SK-N-SH treated with all-trans-retinoic acid at 6 μM for 48 hours (cell line): ENCODE results near the gene TIMM17B.

Experiments
- ATAC-seq: fragments of 200-7000 bp; cut with Tn5 transposase; 3 replicates; pipeline ENCODE4 v1.9.1; 2020; ENCODE audit warnings: mild to moderate bottlenecking, moderate library complexity
- ARNTL ChIP-seq: fragments of 450-650 bp; formaldehyde crosslinking; IDR thresholded peaks from 2 replicates; pipeline ENCODE4 v1.5.0; 2020; ENCODE audit warnings: low read depth, mild to moderate bottlenecking, moderate library complexity, borderline replicate concordance
- BACH2 ChIP-seq: fragments of 250-450 bp; sonication (Bioruptor Pico); IDR thresholded peaks from 2 replicates; pipeline ENCODE4 v1.9.0; 2021; ENCODE audit warnings: mild to moderate bottlenecking, borderline replicate concordance
- CREB5 ChIP-seq: fragments of 250-450 bp; sonication (Bioruptor Pico); IDR thresholded peaks from 2 replicates; pipeline ENCODE4 v1.5.1; 2020; ENCODE audit warnings: low read depth, mild to moderate bottlenecking, moderate library complexity
- CSDC2 ChIP-seq: fragments of 250-450 bp; sonication (Bioruptor Pico); IDR thresholded peaks from 2 replicates; pipeline ENCODE4 v1.5.0; 2020; ENCODE audit warnings: mild to moderate bottlenecking, moderate library complexity
- ESRRG ChIP-seq: fragments of 250-450 bp; sonication (Bioruptor Pico); IDR thresholded peaks from 2 replicates; pipeline ENCODE4 v1.6.1; 2021; ENCODE audit warnings: mild to moderate bottlenecking
- GLIS3 ChIP-seq: fragments of 250-450 bp; sonication (Bioruptor Pico); IDR thresholded peaks from 2 replicates; pipeline ENCODE4 v1.5.0; 2020; ENCODE audit warnings: mild to moderate bottlenecking, moderate library complexity
- ISL1 ChIP-seq: fragments of 250-450 bp; sonication (Bioruptor Pico); IDR thresholded peaks from 2 replicates; pipeline ENCODE4 v2.1.2; 2022; ENCODE audit warnings: mild to moderate bottlenecking, moderate library complexity
- OSR1 ChIP-seq: fragments of 250-450 bp; sonication (Bioruptor Pico); IDR thresholded peaks from 2 replicates; pipeline ENCODE4 v1.8.0; 2022; ENCODE audit warnings: moderate library complexity, mild to moderate bottlenecking, inconsistent platforms
- PATZ1 ChIP-seq: fragments of 250-450 bp; sonication (Bioruptor Pico); IDR thresholded peaks from 2 replicates; pipeline ENCODE4 v1.8.0; 2020; ENCODE audit warnings: mild to moderate bottlenecking, moderate library complexity, borderline replicate concordance
- POU6F1 ChIP-seq: fragments of 250-450 bp; sonication (Bioruptor Pico); IDR thresholded peaks from 2 replicates; pipeline ENCODE4 v1.8.0; 2021; ENCODE audit warnings: low read depth, mild to moderate bottlenecking, moderate library complexity, borderline replicate concordance
- PPARA ChIP-seq: fragments of 250-450 bp; sonication (Bioruptor Pico); IDR thresholded peaks from 2 replicates; pipeline ENCODE4 v1.5.0; 2020; ENCODE audit warnings: mild to moderate bottlenecking, borderline replicate concordance
- SNAI2 ChIP-seq: fragments of 250-450 bp; sonication (Bioruptor Pico); IDR thresholded peaks from 2 replicates; pipeline ENCODE4 v1.5.0; 2020; ENCODE audit warnings: mild to moderate bottlenecking, moderate library complexity
- TCF4 ChIP-seq: fragments of 250-450 bp; sonication (Bioruptor Pico); IDR thresholded peaks from 2 replicates; pipeline ENCODE4 v1.8.0; 2021; ENCODE audit warnings: mild to moderate bottlenecking, moderate library complexity, borderline replicate concordance
- TOX ChIP-seq: fragments of 250-450 bp; sonication (Bioruptor Pico); IDR thresholded peaks from 2 replicates; pipeline ENCODE4 v1.8.0; 2021; ENCODE audit warnings: mild to moderate bottlenecking, moderate library complexity, borderline replicate concordance
- TSHZ2 ChIP-seq: fragments of 250-450 bp; sonication (Bioruptor Pico); IDR thresholded peaks from 2 replicates; pipeline ENCODE4 v1.5.0; 2020; ENCODE audit warnings: mild to moderate bottlenecking, moderate library complexity
- ZC3H10 ChIP-seq: fragments of 250-450 bp; sonication (Bioruptor Pico); IDR thresholded peaks from 2 replicates; pipeline ENCODE4 v1.5.1; 2021; ENCODE audit warnings: mild to moderate bottlenecking, moderate library complexity
- ZFP3 ChIP-seq: fragments of 250-450 bp; sonication (Bioruptor Pico); IDR thresholded peaks from 2 replicates; pipeline ENCODE4 v1.5.0; 2020; ENCODE audit warnings: mild to moderate bottlenecking, moderate library complexity
- ZFP30 ChIP-seq: fragments of 450-650 bp; formaldehyde crosslinking; IDR thresholded peaks from 2 replicates; pipeline ENCODE4 v1.5.0; 2022; ENCODE audit warnings: mild to moderate bottlenecking, moderate library complexity
- ZNF565 ChIP-seq: fragments of 450-650 bp; formaldehyde crosslinking; conservative IDR thresholded peaks from 2 replicates; pipeline ENCODE4 v1.5.0; 2020; ENCODE audit warnings: low read depth, mild to moderate bottlenecking, moderate library complexity
- ZNF70 ChIP-seq: fragments of 450-650 bp; formaldehyde crosslinking; IDR thresholded peaks from 2 replicates; pipeline ENCODE4 v1.5.0; 2020; ENCODE audit warnings: mild to moderate bottlenecking, moderate library complexity
- ZNF8 ChIP-seq: fragments of 450-650 bp; formaldehyde crosslinking; IDR thresholded peaks from 2 replicates; pipeline ENCODE4 v1.5.0; 2020; ENCODE audit warnings: mild to moderate bottlenecking, moderate library complexity
- TF ChIP-seq, protein P1 (sequence below): fragments of 250-450 bp; sonication (Bioruptor Pico); IDR thresholded peaks from 2 replicates; pipeline ENCODE4 v1.5.1; 2021; ENCODE audit warnings: mild to moderate bottlenecking, moderate library complexity

Gene TIMM17B

DNA sequence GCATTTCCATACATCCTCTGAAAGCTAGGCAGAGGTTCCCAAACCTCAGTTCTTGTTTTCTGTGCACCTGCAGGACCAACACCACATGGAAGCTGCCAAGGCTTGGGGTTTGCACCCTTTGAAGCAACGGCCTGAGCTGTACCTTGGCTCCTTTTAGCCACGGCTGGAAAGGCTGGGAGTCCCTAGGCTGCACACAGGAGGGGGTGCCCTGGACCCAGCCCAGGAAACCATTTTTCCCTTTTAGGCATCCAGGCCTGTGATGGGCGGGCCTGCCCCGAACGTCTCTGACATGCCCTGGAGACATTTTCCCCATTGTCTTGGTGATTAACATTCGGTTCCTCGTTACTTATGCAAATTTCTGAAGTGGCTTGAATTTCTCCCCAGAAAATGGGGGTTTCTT lies 44.7 kb downstream of the TIMM17B start:
- TF ChIP-seq TSHZ2 (CRISPR knock-in tag) (no peak), ZNF565 (no peak), ESRRG (CRISPR knock-in tag) (no peak), ZFP3 (CRISPR knock-in tag) (no peak), ISL1 (CRISPR knock-in tag) (no peak), TCF4 (CRISPR knock-in tag) (no peak), BACH2 (CRISPR knock-in tag) (no peak), ZNF70 (CRISPR knock-in tag) (no peak), PATZ1 (no peak), ZC3H10 (CRISPR knock-in tag) (no peak), PPARA (CRISPR knock-in tag) (no peak), ZNF8 (CRISPR knock-in tag) (no peak), ARNTL (CRISPR knock-in tag) (no peak), POU6F1 (no peak), TOX (CRISPR knock-in tag) (no peak), SNAI2 (CRISPR knock-in tag) (no peak), ZFP30 (CRISPR knock-in tag) (no peak), OSR1 (CRISPR knock-in tag) (no peak), CREB5 (CRISPR knock-in tag) (no peak)
- TF ChIP-seq, protein P1, sequence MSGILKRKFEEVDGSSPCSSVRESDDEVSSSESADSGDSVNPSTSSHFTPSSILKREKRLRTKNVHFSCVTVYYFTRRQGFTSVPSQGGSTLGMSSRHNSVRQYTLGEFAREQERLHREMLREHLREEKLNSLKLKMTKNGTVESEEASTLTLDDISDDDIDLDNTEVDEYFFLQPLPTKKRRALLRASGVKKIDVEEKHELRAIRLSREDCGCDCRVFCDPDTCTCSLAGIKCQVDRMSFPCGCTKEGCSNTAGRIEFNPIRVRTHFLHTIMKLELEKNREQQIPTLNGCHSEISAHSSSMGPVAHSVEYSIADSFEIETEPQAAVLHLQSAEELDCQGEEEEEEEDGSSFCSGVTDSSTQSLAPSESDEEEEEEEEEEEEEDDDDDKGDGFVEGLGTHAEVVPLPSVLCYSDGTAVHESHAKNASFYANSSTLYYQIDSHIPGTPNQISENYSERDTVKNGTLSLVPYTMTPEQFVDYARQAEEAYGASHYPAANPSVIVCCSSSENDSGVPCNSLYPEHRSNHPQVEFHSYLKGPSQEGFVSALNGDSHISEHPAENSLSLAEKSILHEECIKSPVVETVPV (CRISPR knock-in tag) = no peak
- no peak for ATAC-seq

DNA sequence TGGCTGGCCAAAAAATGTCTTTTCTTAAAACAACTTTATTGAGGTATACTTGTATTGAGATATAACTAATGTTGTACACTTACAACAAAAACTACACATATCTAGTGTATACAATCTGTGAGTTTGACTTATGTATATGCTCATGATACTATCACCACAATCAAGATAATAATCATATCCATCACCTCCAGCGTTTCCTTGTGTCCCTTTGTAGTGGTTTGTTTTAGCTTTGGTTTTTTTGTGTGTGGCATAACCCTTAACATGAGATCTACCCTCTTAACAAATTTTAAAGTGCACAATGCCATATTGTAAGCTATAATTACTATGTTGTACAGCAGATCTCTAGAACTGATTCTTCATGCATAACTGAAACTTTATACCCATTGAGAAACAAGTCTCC lies 48.7 kb downstream of the TIMM17B start:
- ATAC-seq = no peak

More for the DNA sequence above, 48.7 kb downstream of the TIMM17B start:
- TF ChIP-seq ZFP30 (CRISPR knock-in tag) (no peak), ZFP3 (CRISPR knock-in tag) (no peak), OSR1 (CRISPR knock-in tag) (no peak), CSDC2 (CRISPR knock-in tag) (no peak), GLIS3 (CRISPR knock-in tag) (no peak), ISL1 (CRISPR knock-in tag) (no peak), PPARA (CRISPR knock-in tag) (no peak), ZC3H10 (CRISPR knock-in tag) (no peak)
